A549 (cell line): ENCODE measurements around the gene C8G. TPM values are rescaled to one million over a fixed set of nuclear protein-coding genes. Genes with fewer than 3 reads are reported as not detected.

Source experiments
- ATAC-seq, 2 experiments: fragments of 200-7000 bp in 1 of 2; fragments of >200 bp in 1 of 2; cut with Nextera tagmentation in 1 of 2; cut with Tn5 transposase in 1 of 2; 3 replicates each; pipeline versions ENCODE4 v1.8.0 to v1.9.1; 2018 to 2020; ENCODE audit warnings: mild to moderate bottlenecking in 1 of 2, moderate library complexity in 1 of 2
- CTCF ChIA-PET: fragments of 300-600 bp; sonication (Branson Sonifier 250); formaldehyde crosslinking; extraction: SDS; loops from one replicate; lab custom pipeline; 2021; ENCODE audit warnings: antibody characterized with exemption, inconsistent platforms; lab: Yijun Ruan, JAX
- POLR2A ChIA-PET: fragments of 350-600 bp; formaldehyde crosslinking; extraction: SDS; loops from one replicate; lab custom pipeline; 2021; ENCODE audit warnings: antibody characterized with exemption, inconsistent platforms; lab: Yijun Ruan, JAX
- DNase-seq, 2 experiments: peaks; one replicate each; pipeline versions ENCODE4 v3.0.0 to v3.0.0-alpha.2; 2011 to 2016; ENCODE audit warnings: low read depth in 1 of 2, low spot score in 1 of 2
- FAIRE-seq: peaks from 2 replicates; lab custom pipeline; 2011; peaks lifted over from hg19 to GRCh38; lab: Jason Lieb, UNC
- H3K27ac ChIP-seq, 2 experiments: fragments of >200 bp; sonication (Bioruptor Twin); formaldehyde crosslinking; 3 replicates each; pipeline ENCODE4 v1.5.1; 2016 to 2017
- H3K4me1 ChIP-seq: fragments of >200 bp; sonication (Bioruptor Twin); formaldehyde crosslinking; 3 replicates; pipeline ENCODE4 v1.6.1; 2016
- H3K4me2 ChIP-seq: fragments of >200 bp; sonication (Bioruptor Twin); formaldehyde crosslinking; 3 replicates; pipeline ENCODE4 v1.6.1; 2016
- H3K4me3 ChIP-seq: fragments of >200 bp; sonication (Bioruptor Twin); formaldehyde crosslinking; 3 replicates; pipeline ENCODE4 v1.5.1; 2016
- H3K9me3 ChIP-seq: fragments of >200 bp; sonication (Bioruptor Twin); formaldehyde crosslinking; 3 replicates; pipeline ENCODE4 v1.6.1; 2016
- ATOH8 ChIP-seq: fragments of 250-450 bp; sonication (Bioruptor Pico); IDR thresholded peaks from 2 replicates; pipeline ENCODE4 v1.5.0; 2020; ENCODE audit warnings: low read depth, mild to moderate bottlenecking, moderate library complexity
- BHLHE40 ChIP-seq: IDR thresholded peaks from 2 replicates; pipeline ENCODE4 v1.6.1; 2012; ENCODE audit warnings: low read depth, low read length, inconsistent platforms
- CBX8 ChIP-seq: fragments of 200-600 bp; sonication (generic); IDR thresholded peaks from 2 replicates; pipeline ENCODE4 v1.6.1; 2016
- CHD4 ChIP-seq: fragments of 200-600 bp; sonication (generic); IDR thresholded peaks from 2 replicates; pipeline ENCODE4 v1.6.1; 2016; ENCODE audit warnings: antibody characterized with exemption, mild to moderate bottlenecking, borderline replicate concordance
- E2F6 ChIP-seq: IDR thresholded peaks from 2 replicates; pipeline ENCODE4 v1.6.1; 2012; ENCODE audit warnings: low read depth, borderline replicate concordance
- EHF ChIP-seq: fragments of 250-450 bp; sonication (Bioruptor Pico); IDR thresholded peaks from 2 replicates; pipeline ENCODE4 v1.5.0; 2020; ENCODE audit warnings: mild to moderate bottlenecking
- EHMT2 ChIP-seq: fragments of 200-600 bp; sonication (generic); IDR thresholded peaks from 2 replicates; pipeline ENCODE4 v1.6.1; 2016; ENCODE audit warnings: antibody characterized with exemption, low read depth, mild to moderate bottlenecking, moderate library complexity
- EP300 ChIP-seq, 2 experiments: fragments of >200 bp; sonication (Bioruptor Twin); formaldehyde crosslinking; IDR thresholded peaks; 2 replicates in 1 of 2; 3 replicates in 1 of 2; pipeline ENCODE4 v1.6.1; 2016 to 2017
- FOSL2 ChIP-seq, 2 experiments: fragments of 450-650 bp in 1 of 2; fragments of >200 bp in 1 of 2; sonication (Bioruptor Twin) in 1 of 2; formaldehyde crosslinking; IDR thresholded peaks; 2 replicates each; pipeline versions ENCODE4 v1.5.0 to v1.6.1; 2016 to 2020; ENCODE audit warnings: mild to moderate bottlenecking in 1 of 2, moderate library complexity in 1 of 2
- HES2 ChIP-seq: fragments of >200 bp; sonication (Bioruptor Twin); formaldehyde crosslinking; IDR thresholded peaks from 2 replicates; pipeline ENCODE4 v1.6.1; 2016
- HOXA7 ChIP-seq: fragments of 250-450 bp; sonication (Bioruptor Pico); IDR thresholded peaks from 2 replicates; pipeline ENCODE4 v1.5.0; 2020; ENCODE audit warnings: mild to moderate bottlenecking, moderate library complexity
- HOXB5 ChIP-seq: fragments of 250-450 bp; sonication (Bioruptor Pico); IDR thresholded peaks from 2 replicates; pipeline ENCODE4 v1.5.0; 2020; ENCODE audit warnings: mild to moderate bottlenecking, moderate library complexity
- JUNB ChIP-seq: fragments of >200 bp; sonication (Bioruptor Twin); formaldehyde crosslinking; IDR thresholded peaks from 2 replicates; pipeline ENCODE4 v1.6.1; 2016
- KDM1A ChIP-seq: fragments of 200-600 bp; sonication (generic); IDR thresholded peaks from 2 replicates; pipeline ENCODE4 v1.6.1; 2016; ENCODE audit warnings: low read depth, mild to moderate bottlenecking
- PHF8 ChIP-seq: fragments of 200-600 bp; sonication (generic); IDR thresholded peaks from 2 replicates; pipeline ENCODE4 v1.6.1; 2016; ENCODE audit warnings: low read depth, mild to moderate bottlenecking, antibody characterized with exemption, moderate library complexity, borderline replicate concordance
- RARB ChIP-seq: fragments of 250-450 bp; sonication (Bioruptor Pico); IDR thresholded peaks from 2 replicates; pipeline ENCODE4 v1.8.0; 2021; ENCODE audit warnings: mild to moderate bottlenecking, moderate library complexity
- RFX5 ChIP-seq: fragments of 450-650 bp; IDR thresholded peaks from 2 replicates; pipeline ENCODE4 v1.7.1; 2014; ENCODE audit warnings: antibody characterized with exemption, mild to moderate bottlenecking, moderate library complexity
- SMC3 ChIP-seq: fragments of >200 bp; sonication (Bioruptor Twin); formaldehyde crosslinking; IDR thresholded peaks from 3 replicates; pipeline ENCODE4 v1.6.1; 2018; ENCODE audit warnings: inconsistent platforms
- USF2 ChIP-seq: fragments of 450-650 bp; IDR thresholded peaks from 2 replicates; pipeline ENCODE4 v1.6.1; 2014; ENCODE audit warnings: antibody characterized with exemption
- WGBS: methylation state at CpG from one replicate; pipeline ENCODE4 v1.1.6; 2017; ENCODE audit errors: missing lambda C conversion rate; 5-methylcytosine and 5-hydroxymethylcytosine counted together
- polyA plus RNA-seq, 4 experiments: library from polyadenylated mRNA; depleted of rRNA in 3 of 4; stranded (reverse); fragments of >200 nt; fragmentation: RNase III in 1 of 4; extraction: RNeasy Plus Mini Kit Qiagen cat#74134 plus additional on column Dnase treatment in 1 of 4; gene quantifications; 2 replicates in 3 of 4; 3 replicates in 1 of 4; pipeline ENCODE4 v1.2.3, GENCODE V29; 2011 to 2017

The C8G gene
- polyA plus RNA-seq, 2 of the 4 experiments (the other 2 are of a cell fraction), result 0.45 to 1.3 TPM

- no peak for DNase-seq
- POLR2A ChIA-PET, result interaction anchor here (0.6 kb wide), 1 partner anchor 37 kb away, joined by 3 read pairs; no protein-coding TSS in a partner anchor
- Histone ChIP-seq H3K4me1 (peaks cover 7% of the 10 kb centered on the region), H3K9me3 (no peaks in the 10 kb centered on the region), H3K4me2 (no peak overlapping the region), H3K27ac (no peak overlapping the region), H3K4me3 (no peak overlapping the region)
- WGBS, result 85% methylated on average over 15 of the region's 25 CpGs
- ATAC-seq, result no peak
- CTCF ChIA-PET, result interaction anchor here (1.1 to 11.3 kb wide), 2 partner anchors 77 to 92 kb away, joined by 3 to 282 read pairs; partner anchors contain the start of genes ABCA2, FUT7 and NPDC1
- TF ChIP-seq E2F6 (no peak), HOXA7 (CRISPR knock-in tag) (no peak), KDM1A (no peak), EHF (CRISPR knock-in tag) (no peak), USF2 (no peak), CHD4 (no peak), SMC3 (no peak), PHF8 (no peak), FOSL2 (IDR thresholded peaks at IDR 0.05) (no peak), FOSL2 (CRISPR knock-in tag; IDR thresholded peaks at IDR 0.05) (no peak), ATOH8 (CRISPR knock-in tag) (no peak), BHLHE40 (no peak), HES2 (no peak), RARB (CRISPR knock-in tag) (no peak), HOXB5 (CRISPR knock-in tag) (no peak), JUNB (no peak), CBX8 (no peak), RFX5 (no peak), EHMT2 (no peak)
- FAIRE-seq, result no peak
Measured at GRCh38 chr9:136954270-136955083, 9.4 kb downstream of the C8G start.

GRCh38 chr9:136955202-136955942 is 10.3 kb downstream of the C8G start:
- no peak for TF ChIP-seq EP300 (IDR thresholded peaks at IDR 0.05)
- TF ChIP-seq ATOH8 (CRISPR knock-in tag), result no peak
- no peak for TF ChIP-seq HES2
- ChIA-PET POLR2A (no interaction called here), CTCF (interaction anchor here (0.7 to 1.1 kb wide), 2 partner anchors 91 to 92 kb away, joined by 3 read pairs; partner anchors contain the start of gene NPDC1)
- FAIRE-seq (no peak), DNase-seq (no peak), ATAC-seq (no peak)
- Histone ChIP-seq H3K9me3 (no peaks in the 10 kb centered on the region), H3K4me2 (no peak overlapping the region), H3K4me1 (peaks cover 7% of the 10 kb centered on the region), H3K4me3 (no peak overlapping the region), H3K27ac (no peak overlapping the region)
- 75% methylated on average over 9 of the region's 14 CpGs for WGBS
